Activated CD4-positive, CD25-positive, alpha-beta regulatory T cell treated with anti-CD3 and anti-CD28 coated beads, Interleukin-2, amount 50 U/mL, for 16 hours (primary cell): ENCODE data around the gene ACSL1.
"Not testable (repeated sequence)": the region's sequence is repeated elsewhere in the genome, so short reads cannot be mapped to it uniquely, and the experiment has no call there.

Source experiments
- DNase-seq: peaks from one replicate; pipeline ENCODE4 v3.0.0-alpha.2; 2020; ENCODE audit warnings: low read depth, low spot score

Gene ACSL1

DNA sequence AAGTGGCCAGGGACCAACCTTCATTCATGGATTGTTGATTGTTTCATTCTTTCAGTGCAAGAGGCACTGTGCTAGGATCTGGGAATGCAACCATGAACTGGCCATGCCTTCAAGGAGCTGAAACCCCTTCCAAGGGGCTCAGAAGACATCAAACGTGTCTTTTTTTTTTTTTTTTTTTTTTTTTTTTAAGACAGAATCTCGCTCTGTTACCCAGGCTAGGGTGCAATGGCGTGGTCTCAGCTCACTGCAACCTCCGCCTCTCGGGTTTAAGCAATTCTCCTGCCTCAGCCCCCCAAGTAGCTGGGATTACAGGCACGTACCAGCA lies 13.3 kb upstream of the ACSL1 start:
- DNase-seq, result not testable (repeated sequence)

DNA sequence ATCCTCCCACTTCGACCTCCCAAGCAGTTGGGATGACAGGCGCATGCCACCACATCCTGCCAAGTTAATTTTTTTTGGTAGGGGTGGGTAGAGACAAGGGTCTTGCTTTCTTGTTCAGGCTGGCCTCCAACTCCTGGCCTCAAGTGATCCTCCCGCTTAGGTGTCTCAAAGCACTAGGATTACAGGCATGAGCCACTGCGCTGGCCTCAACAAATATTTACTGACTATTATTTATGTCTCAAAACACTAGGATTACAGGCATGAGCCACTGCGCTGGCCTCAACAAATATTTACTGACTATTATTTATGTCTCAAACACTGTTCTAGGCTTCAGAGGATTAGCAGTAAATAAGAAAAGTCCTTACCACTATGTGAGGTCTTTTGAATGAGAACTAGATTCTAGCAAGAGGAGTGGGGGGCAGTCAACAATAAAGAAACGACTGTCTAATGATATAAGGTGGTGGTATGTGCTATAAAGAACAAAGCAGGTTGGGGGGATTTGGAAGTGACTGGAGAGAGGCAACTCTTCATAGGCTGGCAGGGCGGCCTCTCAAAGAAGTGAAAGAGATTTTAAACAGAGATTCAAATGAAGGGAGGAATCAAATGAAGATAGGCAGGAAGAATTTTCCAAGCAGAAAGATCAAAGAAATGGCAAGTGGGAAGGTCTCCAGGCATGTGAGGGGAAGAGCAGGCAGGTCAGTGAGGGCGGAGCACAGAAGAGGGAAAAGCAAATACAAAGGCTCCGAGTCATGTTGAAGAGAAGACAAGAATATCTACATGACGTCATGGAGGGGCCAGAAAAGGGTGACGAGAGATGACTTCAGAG lies 12.7 kb upstream of the ACSL1 start:
- no peak for DNase-seq

DNA sequence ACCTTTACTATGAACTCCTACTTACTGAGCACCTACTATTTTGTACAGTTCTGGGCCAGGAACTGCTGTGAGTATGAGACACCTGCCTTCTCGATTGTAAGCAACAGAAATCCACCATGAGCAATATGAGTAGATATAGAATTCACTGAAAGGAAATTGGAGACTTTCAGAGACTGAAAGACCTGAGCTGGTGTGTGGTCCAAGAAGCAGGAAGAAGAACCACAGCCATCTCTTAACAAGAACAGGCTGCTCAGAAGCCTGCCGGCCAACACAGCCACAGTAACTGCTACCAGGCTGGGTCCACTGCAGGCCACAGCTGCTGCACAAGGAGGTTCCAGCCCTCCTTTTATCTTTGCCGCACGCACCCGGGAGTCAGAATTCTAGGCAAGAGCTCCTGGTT lies 10.8 kb upstream of the ACSL1 start:
- DNase-seq, result no peak

DNA sequence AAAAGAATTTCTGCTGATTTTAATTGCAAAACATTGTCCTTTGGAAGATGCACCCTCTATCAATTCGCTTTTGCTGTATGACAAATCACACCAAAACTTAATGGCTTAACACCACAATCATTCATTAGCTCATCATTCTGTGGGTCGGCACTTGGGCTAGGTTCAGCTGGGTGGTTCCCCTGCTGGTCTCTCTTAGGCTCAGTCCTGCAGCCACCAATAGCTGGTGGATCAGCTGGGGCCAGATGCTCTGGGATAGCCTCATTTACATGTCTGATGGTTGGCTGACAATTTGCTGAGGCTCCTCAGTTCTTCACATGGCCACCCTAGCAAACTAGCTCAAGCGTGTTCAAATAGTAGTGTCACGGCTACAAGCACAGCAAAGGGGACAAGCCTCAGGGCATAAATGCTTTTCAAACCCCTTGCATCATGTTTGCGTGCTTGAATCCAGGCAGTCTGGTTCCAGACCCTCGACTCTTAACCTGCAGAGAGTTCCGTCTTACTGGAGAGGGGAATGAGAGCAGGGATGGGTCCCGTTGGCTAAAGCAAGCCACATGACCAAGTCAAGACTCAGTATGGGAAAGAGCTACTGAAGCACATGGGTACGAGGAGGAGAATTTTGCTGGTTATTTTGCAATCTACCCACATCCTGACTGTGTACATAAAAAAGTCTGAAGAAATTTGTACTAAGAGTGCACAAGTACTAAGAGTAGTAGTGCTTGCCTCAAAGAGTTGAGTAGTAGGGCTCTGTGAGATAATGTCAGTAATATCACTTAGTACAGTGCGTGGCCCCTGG lies 7.5 kb upstream of the ACSL1 start:
- no peak for DNase-seq

DNA sequence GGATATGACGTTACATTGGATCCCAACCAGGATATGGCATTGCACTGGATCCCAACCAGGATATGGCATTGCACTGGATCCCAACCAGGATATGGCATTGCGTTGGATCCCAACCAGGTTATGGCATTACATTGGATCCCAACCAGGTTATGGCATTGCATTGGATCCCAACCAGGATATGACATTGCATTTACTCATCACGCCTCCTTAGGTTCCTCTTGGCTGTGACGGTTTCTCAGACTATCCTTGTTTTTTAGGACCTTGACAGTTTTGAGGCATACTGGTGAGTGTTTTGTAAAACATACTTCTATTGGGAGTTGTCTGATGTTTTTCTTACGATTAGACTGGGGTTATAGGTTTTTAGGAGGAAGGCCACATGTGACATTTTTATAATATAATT lies 5.4 kb upstream of the ACSL1 start:
- DNase-seq, result no peak

DNA sequence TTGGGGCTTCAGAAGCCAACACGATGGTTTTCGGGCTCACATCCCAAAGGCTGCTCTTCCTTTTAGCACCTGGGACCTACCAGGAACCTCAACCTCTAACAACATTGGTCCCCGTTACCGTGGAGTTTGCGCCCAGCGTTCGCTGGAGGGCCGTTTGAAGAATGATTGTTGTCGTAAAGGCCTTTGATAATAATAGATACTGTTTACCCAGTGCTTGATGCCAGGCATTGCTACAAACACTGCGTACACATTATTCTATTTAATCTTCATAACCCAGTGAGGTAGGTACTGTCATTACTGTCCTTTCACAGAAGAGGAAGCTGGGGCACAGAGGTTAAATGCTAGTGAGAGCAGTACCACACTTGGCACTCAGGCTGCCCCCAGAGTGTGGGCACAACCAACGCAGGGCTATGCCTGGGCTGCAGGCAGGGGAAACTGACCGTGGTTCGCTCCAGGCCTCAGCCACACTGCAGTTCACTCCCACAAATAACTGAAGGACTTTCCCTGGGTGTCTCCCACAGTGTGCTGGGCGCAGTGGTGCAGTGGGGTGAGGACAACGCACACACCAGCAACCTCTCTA lies 1.0 kb upstream of the ACSL1 start:
- no peak for DNase-seq

DNA sequence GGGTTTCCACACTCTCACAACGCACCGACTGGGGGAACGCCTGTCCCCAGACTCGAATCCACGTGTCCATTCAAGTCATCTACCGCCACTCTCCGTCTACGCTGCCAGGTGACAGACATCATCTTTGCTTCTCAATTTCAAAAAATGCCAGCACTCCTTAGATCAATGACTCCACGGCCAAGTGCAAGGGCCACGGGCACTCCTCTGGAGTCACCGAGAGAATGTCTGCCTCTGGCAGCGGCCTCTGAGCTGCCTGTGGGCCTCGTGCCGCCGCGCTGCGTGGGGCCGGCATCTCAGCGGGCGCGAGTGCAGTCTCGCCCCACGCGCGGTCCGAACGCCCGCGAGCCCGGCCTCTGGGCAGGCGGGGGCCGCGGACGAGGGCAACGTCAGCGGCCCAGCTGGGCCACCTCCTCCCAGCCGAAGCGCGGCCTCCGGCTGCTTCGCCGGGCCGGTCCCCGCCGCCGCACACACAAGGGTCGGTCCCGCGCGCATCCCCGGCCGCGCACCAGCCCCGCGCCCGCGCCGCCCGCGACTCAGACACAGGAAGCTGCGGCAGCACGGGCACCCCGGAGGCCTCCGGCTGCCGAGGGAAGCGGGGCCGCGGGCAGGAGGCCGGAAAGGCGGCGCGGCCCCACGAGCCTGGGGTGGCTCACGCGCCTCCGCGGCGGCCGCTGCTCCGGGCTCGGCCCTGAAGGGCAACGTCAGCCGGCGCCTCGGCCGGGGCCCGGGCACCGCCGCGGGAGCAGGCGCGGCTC lies 450 bp downstream of the ACSL1 start:
- DNase-seq, result no peak

DNA sequence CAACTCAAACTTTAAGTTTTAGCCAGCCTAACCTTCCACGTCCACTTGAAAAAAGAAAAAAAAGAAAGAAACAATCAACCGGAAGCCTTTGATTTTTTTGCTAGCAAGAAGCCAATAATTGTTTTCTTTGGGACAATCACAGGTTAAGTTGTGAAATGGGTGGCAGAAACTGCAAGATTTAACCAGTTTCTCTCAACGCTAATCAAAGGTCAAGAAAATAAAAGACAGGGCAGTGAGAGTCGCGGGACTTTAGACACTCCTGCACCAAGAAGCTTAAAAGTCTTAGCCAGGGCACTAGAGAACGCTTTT lies 1.0 kb downstream of the ACSL1 start:
- DNase-seq, result no peak

DNA sequence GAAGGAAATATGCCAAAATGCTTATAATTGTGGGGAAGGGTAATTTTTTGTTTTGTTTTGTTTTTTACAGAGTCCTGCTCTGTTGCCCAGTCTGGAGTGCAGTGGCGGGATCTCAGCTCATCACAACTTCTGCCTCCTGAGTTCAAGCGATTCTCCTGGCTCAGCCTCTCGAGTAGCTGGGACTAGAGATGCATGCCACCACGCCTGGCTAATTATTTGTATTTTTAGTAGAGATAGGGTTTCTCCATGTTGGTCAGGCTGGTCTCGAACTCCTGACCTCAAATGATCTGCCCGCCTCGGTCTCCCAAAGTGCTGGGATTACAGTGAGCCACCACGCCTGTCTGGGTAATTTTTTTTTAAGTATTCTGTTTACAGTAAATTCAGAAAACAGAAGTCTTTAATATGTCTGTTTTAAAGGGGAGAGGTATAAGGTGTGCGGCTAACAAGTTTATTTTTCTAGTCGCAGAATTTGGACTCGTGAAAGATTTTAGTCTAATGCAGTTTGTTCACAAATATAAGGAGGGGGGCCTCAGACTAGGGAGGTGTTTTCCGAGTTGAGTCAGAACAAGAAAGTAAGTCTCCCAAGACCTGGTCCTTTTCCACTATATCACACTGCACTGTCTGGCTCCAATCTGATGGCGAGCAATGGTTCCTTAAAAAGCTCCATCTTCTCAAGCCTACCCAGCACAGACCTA lies 1.5 kb downstream of the ACSL1 start:
- no peak for DNase-seq

DNA sequence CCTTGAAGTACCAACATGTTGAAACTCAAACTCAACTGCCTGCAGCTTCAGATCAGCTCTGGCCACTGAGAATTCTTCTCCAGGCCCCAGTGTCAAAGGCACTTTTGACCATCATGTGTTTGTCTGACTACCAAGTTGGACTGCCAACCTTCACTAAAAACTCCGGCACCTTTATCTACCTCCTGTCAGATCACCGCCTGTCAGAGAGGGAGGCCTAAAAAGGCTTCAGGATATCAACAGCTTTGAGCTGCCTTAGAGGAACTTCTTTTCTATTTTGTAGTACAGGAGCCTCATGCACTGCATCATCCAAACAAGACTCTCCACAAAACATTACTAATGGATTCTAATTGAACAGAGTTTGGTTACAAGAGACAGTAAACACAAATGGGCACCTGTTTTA lies 2.8 kb downstream of the ACSL1 start:
- no peak for DNase-seq

DNA sequence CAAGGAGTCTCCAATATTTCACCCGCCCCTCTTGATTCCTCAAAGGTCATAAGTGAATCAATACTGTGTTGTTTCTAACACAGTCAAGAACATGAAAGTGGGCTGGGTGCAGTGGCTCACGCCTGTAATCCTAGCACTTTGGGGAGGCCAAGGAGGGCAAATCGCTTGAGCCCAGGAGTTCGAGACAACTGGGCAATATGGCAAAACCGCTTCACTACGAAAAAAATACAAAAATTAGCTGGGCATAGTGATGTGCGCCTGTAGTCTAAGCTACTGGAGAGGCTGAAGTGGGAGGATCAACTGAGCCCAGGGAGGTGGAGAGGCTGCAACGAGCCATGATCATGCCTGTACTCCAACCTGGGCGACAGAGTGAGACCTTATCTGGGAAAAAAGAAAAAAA lies 3.4 kb downstream of the ACSL1 start:
- no peak for DNase-seq

DNA sequence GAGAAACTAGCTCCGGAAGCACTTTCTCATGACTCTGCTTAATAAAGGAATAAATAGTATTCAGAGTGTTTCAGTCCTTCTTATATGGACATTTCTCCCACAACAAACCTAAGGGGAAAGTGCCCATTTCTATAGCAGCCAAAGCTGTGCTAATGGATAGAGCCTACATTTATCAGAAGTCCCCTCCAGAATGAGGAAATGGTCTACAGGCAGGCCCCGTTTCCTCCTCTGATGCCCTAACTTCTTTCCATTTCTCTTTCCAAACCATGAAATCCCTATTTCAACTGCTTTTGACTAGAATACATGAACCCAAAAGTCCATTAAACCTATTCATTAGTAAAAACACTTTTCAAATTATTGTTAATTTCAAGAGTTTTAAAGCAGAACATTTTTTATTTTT lies 4.5 kb downstream of the ACSL1 start:
- DNase-seq, result no peak

DNA sequence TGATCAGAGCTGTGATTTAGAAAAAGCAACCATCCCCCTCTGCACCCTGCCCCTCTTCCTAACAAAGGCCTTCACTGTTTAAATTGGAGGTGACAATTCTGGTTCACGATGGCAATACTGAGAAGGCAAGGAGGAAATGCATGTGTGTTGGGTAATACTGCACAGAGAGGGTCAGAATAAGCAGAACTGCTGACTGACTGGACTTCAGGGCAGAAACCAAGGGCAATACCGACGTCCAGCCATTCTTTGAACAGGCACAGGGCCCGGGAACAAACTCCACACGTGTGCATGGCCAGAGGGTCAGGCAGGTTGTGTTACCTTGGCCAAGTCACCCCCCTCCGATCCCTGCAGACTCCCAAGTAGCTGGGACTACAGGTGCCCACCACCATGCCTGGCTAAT lies 6.0 kb downstream of the ACSL1 start:
- DNase-seq, result no peak

DNA sequence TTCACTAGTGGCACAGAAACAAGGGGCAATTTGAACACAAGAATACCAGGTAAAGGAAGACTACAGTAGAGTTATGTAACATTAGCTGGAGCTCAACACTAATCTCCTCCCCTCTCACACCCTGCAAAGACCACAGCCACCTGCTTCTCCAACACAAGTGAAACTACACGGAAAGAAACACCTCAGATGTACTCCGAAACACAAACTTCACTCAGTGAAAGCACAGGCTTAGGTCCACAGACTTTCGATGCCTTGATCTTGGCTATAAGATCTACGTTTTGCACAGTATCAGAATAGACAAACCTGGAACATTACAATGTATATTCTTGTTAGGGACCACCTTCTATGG lies 7.6 kb downstream of the ACSL1 start:
- DNase-seq, result no peak

DNA sequence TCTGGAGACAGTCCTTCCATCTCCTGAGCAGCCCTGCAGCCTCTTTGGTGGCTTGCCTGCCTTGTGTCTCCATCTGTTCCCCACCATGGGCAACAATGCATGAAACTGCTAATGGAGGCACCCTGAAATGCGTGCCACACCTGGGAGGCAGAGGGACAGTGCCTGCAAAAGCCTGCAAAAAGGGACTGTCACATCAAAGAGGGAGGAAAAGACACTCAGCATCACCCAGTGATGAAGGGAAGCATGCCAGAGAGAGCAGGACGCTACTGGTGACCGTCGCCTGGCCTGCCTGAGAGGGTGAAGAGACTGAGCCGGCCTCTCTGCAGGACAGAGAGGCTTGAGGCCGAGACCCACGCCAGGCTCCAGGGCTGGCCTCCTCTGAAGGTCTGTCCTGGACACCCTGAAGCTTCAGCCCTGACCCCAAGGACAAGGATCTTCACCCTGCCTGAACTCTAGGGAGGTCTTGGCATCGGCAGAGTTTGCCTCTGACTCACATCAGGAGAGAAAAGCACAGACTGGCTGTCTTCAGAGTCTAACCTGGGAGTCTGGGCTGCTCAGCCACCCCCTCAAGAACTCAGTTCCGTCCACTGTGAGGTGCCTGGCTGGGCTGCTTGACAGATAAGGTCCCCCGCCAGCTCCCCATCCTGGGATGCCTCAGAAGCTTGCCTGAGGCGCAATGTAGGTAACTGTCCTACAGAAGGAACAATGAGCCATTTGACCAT lies 8.1 kb downstream of the ACSL1 start:
- no peak for DNase-seq

DNA sequence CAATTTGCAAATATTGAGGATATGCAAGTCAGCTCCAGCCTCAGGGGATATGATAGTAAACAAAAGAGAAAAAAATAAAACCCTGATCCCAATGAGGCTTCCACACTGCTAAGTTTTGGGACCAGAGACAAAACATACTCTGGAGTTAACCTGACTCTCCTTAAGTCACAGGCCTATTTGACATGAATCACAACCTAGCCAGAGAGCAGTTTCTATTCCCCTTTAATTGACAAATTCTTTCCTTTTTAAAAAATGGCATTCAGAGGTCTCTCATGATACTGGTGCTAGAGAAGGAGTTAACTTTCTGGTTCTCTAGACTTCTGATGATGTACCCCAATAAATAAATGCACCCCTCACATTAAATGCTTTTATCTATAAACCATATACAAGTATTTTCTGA lies 8.8 kb downstream of the ACSL1 start:
- no peak for DNase-seq

DNA sequence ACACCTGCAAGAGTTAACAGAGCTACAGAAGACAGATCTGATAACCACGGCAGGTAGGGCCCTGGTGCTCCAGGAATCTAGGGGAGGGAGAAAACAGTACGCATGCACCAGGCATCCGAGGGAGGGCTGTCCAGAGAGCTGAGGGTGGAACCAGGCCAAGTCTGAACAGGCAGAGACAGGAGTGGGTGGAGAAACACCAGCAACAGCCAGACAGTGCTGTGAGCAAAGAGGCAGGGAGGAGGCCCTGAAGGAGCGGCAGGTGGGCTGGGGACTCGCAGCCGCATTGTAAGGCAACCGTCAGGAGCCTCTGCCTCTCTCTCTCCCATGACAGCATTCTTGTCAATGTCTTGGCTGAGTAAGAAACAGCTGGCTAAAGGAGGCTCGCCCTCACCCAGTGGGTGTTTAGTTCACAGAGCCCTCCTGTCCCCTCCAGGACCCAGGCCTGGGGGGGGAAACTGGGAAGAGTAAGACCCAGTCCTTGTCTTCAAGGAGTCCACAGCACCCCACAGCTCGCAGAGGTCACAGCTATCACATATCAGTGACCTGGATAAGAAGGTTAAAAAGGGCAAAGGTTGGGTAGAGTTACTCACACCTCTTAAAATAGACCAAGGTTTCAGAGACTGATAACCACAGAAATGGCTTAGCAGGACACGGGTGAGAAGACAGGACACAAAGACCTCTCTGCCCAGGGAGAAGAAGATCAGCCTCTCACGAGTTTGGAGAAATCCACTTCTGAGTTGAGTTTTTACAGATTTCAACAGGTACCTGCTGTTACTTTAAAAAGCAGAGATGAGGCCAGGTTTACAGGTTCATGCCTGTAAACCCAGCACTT lies 10.5 kb downstream of the ACSL1 start:
- DNase-seq, result no peak

DNA sequence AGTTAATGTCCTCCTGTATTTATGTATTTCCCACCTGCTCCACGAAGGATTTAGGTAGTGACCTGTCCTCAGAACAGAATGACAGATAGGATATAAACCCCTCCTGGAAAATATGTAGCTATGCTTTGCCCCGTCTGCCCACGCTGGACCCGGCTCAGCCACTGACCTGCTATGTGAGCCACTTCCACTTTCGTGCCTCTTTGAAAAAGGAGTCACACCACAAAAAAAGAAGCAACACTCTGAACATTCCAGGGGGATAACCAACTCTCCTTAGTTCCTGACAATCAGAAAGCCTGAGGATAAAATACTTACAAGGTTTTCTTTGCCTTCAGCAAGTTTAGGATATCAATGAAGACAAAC lies 11.1 kb downstream of the ACSL1 start:
- DNase-seq, result no peak

DNA sequence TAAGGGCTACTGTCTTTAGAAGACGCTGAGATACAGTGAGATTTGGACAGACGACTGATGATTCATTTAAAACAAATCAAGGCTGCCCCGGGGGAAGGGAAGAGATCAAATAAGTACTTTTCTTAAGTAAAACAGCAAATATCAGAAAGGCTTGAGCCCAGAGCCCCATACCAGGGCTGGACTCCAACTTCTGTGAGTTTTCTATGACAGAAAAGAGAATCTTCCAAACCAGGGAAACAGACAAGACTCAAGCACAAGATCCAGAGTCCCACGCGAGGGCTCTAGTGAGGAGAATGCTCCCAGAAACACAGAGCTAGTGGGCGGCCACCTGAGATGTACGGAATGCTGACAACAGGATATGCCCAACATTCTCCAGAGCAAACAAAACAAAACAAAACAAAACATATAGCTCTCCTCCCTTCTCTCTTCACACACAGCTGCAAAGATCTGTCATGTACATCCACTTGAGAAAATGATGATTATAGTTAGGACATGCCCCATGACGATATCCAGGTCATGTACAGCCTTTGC lies 13.1 kb downstream of the ACSL1 start:
- DNase-seq, result no peak

DNA sequence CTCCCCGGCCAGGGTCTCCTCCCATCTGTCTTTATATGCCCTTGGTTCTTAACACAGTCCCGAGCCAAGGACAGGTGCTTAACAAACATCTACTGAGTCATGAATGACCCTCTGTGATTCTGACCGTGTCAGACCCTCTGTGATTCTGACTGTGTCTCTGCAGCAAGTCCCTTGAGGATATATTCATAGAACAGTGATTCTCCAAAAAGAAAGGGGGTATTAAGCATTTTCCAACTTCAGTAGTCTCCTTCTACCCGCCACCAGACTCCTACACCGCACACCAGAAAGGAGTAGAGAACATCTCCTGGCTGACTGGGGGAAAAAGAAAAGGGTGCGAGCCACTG lies 13.6 kb downstream of the ACSL1 start:
- no peak for DNase-seq
